NCI-H187 treated with DMSO at 0.1 percent for 48 hours (cell line): Measurements from ENCODE around the gene SPRR2G.
A peak's percentile ranks its signal among the peaks of the same experiment; 100 is the strongest.
"Not testable (repeated sequence)": the region's sequence is repeated elsewhere in the genome, so short reads cannot be mapped to it uniquely, and the experiment has no call there.

Source experiments
- DNase-seq: peaks from one replicate; lab custom pipeline; 2025; lab: John Stamatoyannopoulos, UW

The SPRR2G gene

GRCh38 chr1:153150846-153151245 is at the start of gene SPRR2G:
Gene SPRR2G, minus strand, starts transcription at chr1:153150890. Its CDS starts 780 bp downstream, at chr1:153150110.
- no peak for DNase-seq

- DNase-seq: no peak
Measured at GRCh38 chr1:153195216-153195615, 44.5 kb upstream of the SPRR2G start.

- no peak for DNase-seq
Measured at GRCh38 chr1:153194331-153195050, 43.8 kb upstream of the SPRR2G start.

- peak; percentile 47 for DNase-seq
Measured at GRCh38 chr1:153192697-153193096, 42.0 kb upstream of the SPRR2G start.

GRCh38 chr1:153190373-153190772 is 39.7 kb upstream of the SPRR2G start:
- DNase-seq: peak; percentile 60

GRCh38 chr1:153188301-153188700 is 37.6 kb upstream of the SPRR2G start:
- DNase-seq: not testable (repeated sequence)

GRCh38 chr1:153180556-153180955 is 29.9 kb upstream of the SPRR2G start:
- DNase-seq: no peak

- DNase-seq: no peak
Measured at GRCh38 chr1:153178922-153179321, 28.2 kb upstream of the SPRR2G start.

GRCh38 chr1:153174624-153175023 is 23.9 kb upstream of the SPRR2G start:
- no peak for DNase-seq

- DNase-seq: no peak
Measured at GRCh38 chr1:153168686-153169085, 18.0 kb upstream of the SPRR2G start.

GRCh38 chr1:153155541-153155940 is 4.9 kb upstream of the SPRR2G start:
- DNase-seq: no peak

GRCh38 chr1:153152481-153152880 is 1.8 kb upstream of the SPRR2G start:
- DNase-seq: no peak

- no peak for DNase-seq
Measured at GRCh38 chr1:153141377-153141776, 9.3 kb downstream of the SPRR2G start.

- no peak for DNase-seq
Measured at GRCh38 chr1:153140484-153140883, 10.2 kb downstream of the SPRR2G start.

GRCh38 chr1:153133743-153134142 is 16.9 kb downstream of the SPRR2G start:
- no peak for DNase-seq

- DNase-seq: no peak
Measured at GRCh38 chr1:153133267-153133666, 17.4 kb downstream of the SPRR2G start.

GRCh38 chr1:153128688-153129087 is 22.0 kb downstream of the SPRR2G start:
- DNase-seq: not testable (repeated sequence)

GRCh38 chr1:153127296-153127695 is 23.4 kb downstream of the SPRR2G start:
- no peak for DNase-seq

- DNase-seq: no peak
Measured at GRCh38 chr1:153125536-153125935, 25.2 kb downstream of the SPRR2G start.

GRCh38 chr1:153123793-153124192 is 26.9 kb downstream of the SPRR2G start:
- not testable (repeated sequence) for DNase-seq

GRCh38 chr1:153122831-153123421 is 27.8 kb downstream of the SPRR2G start:
- peak; percentile 93 for DNase-seq

- no peak for DNase-seq
Measured at GRCh38 chr1:153120945-153121344, 29.7 kb downstream of the SPRR2G start.

GRCh38 chr1:153119491-153119971 is 31.2 kb downstream of the SPRR2G start:
- peak; percentile 89 for DNase-seq

GRCh38 chr1:153115264-153115663 is 35.4 kb downstream of the SPRR2G start:
- DNase-seq: not testable (repeated sequence)
